RWPE1 (cell line): Measurements from ENCODE around the gene ZFR2.

ENCODE experiments used
- CTCF ChIA-PET: fragments of 350-600 bp; sonication (Branson Sonifier 250); formaldehyde crosslinking; extraction: SDS; loops from one replicate; lab custom pipeline; 2021; lab: Yijun Ruan, JAX
- POLR2A ChIA-PET: fragments of 400-600 bp; formaldehyde crosslinking; extraction: SDS; loops from one replicate; lab custom pipeline; 2020; ENCODE audit warnings: antibody characterized with exemption; ENCODE audit not compliant: low non-redundant PET; lab: Yijun Ruan, JAX
- DNase-seq: peaks from one replicate; pipeline ENCODE4 v3.0.0; 2012; ENCODE audit warnings: low spot score
- H3K27ac ChIP-seq: fragments of 450-650 bp; 2 replicates; pipeline ENCODE4 v1.5.1; 2017
- CTCF ChIP-seq: fragments of 450-650 bp; conservative IDR thresholded peaks from 2 replicates; pipeline ENCODE4 v1.5.1; 2017; ENCODE audit warnings: low read depth, mild to moderate bottlenecking

Gene ZFR2

GRCh38 chr19:3857449-3858003, 11.3 kb downstream of the ZFR2 start:
- DNase-seq: no peak
- CTCF ChIA-PET: no interaction called here
- H3K27ac ChIP-seq: no peak overlapping the region
- POLR2A ChIA-PET: no interaction called here
- no peak for TF ChIP-seq CTCF

- TF ChIP-seq CTCF: no peak
- peak; percentile 35 for DNase-seq
- H3K27ac ChIP-seq: no peak overlapping the region
- ChIA-PET POLR2A (no interaction called here), CTCF (no interaction called here)
These were observed 13.5 kb downstream of the ZFR2 start for GRCh38 chr19:3855320-3855719.

GRCh38 chr19:3852614-3853254, 16.1 kb downstream of the ZFR2 start:
- DNase-seq: peak; percentile 92
- CTCF ChIA-PET: interaction anchor here (0.6 to 0.7 kb wide), 2 partner anchors 80 to 185 kb away, joined by 3 read pairs; no protein-coding TSS in a partner anchor
- POLR2A ChIA-PET: no interaction called here
- TF ChIP-seq CTCF: peak; percentile 32; the same call in 1 of the 2 replicates
- H3K27ac ChIP-seq: peak overlapping the region; percentile 54

GRCh38 chr19:3852177-3852511, 16.7 kb downstream of the ZFR2 start:
- no peak for DNase-seq
- no peak for TF ChIP-seq CTCF
- ChIA-PET POLR2A (no interaction called here), CTCF (interaction anchor here (0.5 to 0.7 kb wide), 3 partner anchors 80 to 1669 kb away, joined by 3 to 6 read pairs (median 3); no protein-coding TSS in a partner anchor)
- peak overlapping the region; percentile 54 for H3K27ac ChIP-seq

GRCh38 chr19:3851254-3852176, 17.3 kb downstream of the ZFR2 start:
- CTCF ChIA-PET: interaction anchor here (0.5 to 0.6 kb wide), 2 partner anchors 619 to 1670 kb away, joined by 6 to 9 read pairs; no protein-coding TSS in a partner anchor
- H3K27ac ChIP-seq: peak overlapping the region; percentile 54
- POLR2A ChIA-PET: no interaction called here
- DNase-seq: no peak
- TF ChIP-seq CTCF: no peak

- POLR2A ChIA-PET: no interaction called here
- no peak for TF ChIP-seq CTCF
- CTCF ChIA-PET: no interaction called here
These were observed 18.4 kb downstream of the ZFR2 start for GRCh38 chr19:3850320-3850972.

More at GRCh38 chr19:3850320-3850972, 18.4 kb downstream of the ZFR2 start:
- no peak for DNase-seq
- no peak overlapping the region for H3K27ac ChIP-seq
